SK-N-SH (cell line): ENCODE data around the gene FERMT1.

Source experiments
- EP300 ChIP-seq, 2 experiments: IDR thresholded peaks; 2 replicates each; pipeline versions ENCODE4 v1.4.0 to v1.6.1; 2012; ENCODE audit warnings: borderline replicate concordance in 1 of 2, low read depth in 1 of 2, low read length in 1 of 2
- JUND ChIP-seq: IDR thresholded peaks from 2 replicates; pipeline ENCODE4 v1.4.0; 2012
- MXI1 ChIP-seq: IDR thresholded peaks from 2 replicates; pipeline ENCODE4 v1.6.1; 2012; ENCODE audit warnings: mild to moderate bottlenecking, low read depth, low read length, improper control_type of control experiment
- NRF1 ChIP-seq: IDR thresholded peaks from 2 replicates; pipeline ENCODE4 v1.6.1; 2012; ENCODE audit warnings: low read depth, mild to moderate bottlenecking, low read length
- PBX3 ChIP-seq: IDR thresholded peaks from 2 replicates; pipeline ENCODE4; 2012
- POLR2AphosphoS5 ChIP-seq: IDR thresholded peaks from 2 replicates; pipeline ENCODE4 v1.6.1; 2012; ENCODE audit warnings: low read depth, low read length
- RFX5 ChIP-seq: IDR thresholded peaks from 2 replicates; pipeline ENCODE4 v1.6.1; 2012; ENCODE audit warnings: mild to moderate bottlenecking, improper control_type of control experiment, low read length
- SIN3A ChIP-seq: IDR thresholded peaks from 2 replicates; pipeline ENCODE4 v1.6.1; 2012; ENCODE audit warnings: low read depth, mild to moderate bottlenecking, low read length, moderate library complexity, borderline replicate concordance
- TAF1 ChIP-seq: IDR thresholded peaks from 2 replicates; pipeline ENCODE4 v1.6.1; 2012; ENCODE audit warnings: low read depth, mild to moderate bottlenecking, low read length, moderate library complexity, borderline replicate concordance
- USF1 ChIP-seq: IDR thresholded peaks from 2 replicates; pipeline ENCODE4 v1.4.0; 2012; ENCODE audit warnings: low read depth, borderline replicate concordance
- YY1 ChIP-seq: IDR thresholded peaks from 2 replicates; pipeline ENCODE4 v1.4.0; 2012; ENCODE audit warnings: low read depth, mild to moderate bottlenecking
- TF ChIP-seq, protein P1 (sequence below): fragments of 200-600 bp; sonication (generic); IDR thresholded peaks from 2 replicates; pipeline ENCODE4 v1.6.1; 2017; ENCODE audit warnings: antibody characterized with exemption, mild to moderate bottlenecking, moderate library complexity

DNA sequence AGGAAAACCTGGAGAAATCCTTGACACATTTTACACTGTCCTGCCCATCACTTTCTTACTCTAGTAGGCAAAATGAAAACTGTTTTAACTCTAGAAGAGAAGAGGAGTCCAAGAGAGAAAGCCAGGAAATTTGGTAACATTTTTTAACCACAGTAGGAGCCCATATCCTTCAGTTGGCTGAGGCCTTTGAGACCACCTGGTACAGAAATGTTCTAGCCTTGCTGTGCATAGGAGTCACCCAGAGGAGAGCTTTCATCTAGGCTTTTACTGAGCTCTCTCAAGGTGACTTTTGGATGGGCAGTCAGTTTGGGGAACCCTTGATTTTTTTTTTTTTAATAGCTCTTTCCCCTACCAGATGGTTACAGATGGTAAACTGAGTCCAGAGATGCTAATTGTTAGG is 94.0 kb downstream of the FERMT1 start:
- TF ChIP-seq, protein P1, sequence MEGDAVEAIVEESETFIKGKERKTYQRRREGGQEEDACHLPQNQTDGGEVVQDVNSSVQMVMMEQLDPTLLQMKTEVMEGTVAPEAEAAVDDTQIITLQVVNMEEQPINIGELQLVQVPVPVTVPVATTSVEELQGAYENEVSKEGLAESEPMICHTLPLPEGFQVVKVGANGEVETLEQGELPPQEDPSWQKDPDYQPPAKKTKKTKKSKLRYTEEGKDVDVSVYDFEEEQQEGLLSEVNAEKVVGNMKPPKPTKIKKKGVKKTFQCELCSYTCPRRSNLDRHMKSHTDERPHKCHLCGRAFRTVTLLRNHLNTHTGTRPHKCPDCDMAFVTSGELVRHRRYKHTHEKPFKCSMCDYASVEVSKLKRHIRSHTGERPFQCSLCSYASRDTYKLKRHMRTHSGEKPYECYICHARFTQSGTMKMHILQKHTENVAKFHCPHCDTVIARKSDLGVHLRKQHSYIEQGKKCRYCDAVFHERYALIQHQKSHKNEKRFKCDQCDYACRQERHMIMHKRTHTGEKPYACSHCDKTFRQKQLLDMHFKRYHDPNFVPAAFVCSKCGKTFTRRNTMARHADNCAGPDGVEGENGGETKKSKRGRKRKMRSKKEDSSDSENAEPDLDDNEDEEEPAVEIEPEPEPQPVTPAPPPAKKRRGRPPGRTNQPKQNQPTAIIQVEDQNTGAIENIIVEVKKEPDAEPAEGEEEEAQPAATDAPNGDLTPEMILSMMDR: no peak
- TF ChIP-seq USF1 (no peak), YY1 (no peak), PBX3 (no peak), SIN3A (no peak), POLR2AphosphoS5 (no peak), TAF1 (no peak), NRF1 (no peak), EP300 (IDR thresholded peaks at IDR 0.05; ENCODE audit: borderline replicate concordance in 1 of 2, low read depth in 1 of 2, low read length in 1 of 2) (no peak), JUND (no peak), MXI1 (no peak), RFX5 (no peak)
